GM19468 (cell line): ENCODE measurements around the gene ALX1.

ENCODE experiments used
- ATAC-seq: cut with Tn5 transposase; IDR thresholded peaks from one replicate; pipeline ENCODE4 v1.9.1; 2021; ENCODE audit warnings: mild to moderate bottlenecking, moderate library complexity, moderate number of reproducible peaks; ENCODE audit not compliant: unreplicated experiment; ENCODE audit errors: extremely low read depth

The ALX1 gene

DNA sequence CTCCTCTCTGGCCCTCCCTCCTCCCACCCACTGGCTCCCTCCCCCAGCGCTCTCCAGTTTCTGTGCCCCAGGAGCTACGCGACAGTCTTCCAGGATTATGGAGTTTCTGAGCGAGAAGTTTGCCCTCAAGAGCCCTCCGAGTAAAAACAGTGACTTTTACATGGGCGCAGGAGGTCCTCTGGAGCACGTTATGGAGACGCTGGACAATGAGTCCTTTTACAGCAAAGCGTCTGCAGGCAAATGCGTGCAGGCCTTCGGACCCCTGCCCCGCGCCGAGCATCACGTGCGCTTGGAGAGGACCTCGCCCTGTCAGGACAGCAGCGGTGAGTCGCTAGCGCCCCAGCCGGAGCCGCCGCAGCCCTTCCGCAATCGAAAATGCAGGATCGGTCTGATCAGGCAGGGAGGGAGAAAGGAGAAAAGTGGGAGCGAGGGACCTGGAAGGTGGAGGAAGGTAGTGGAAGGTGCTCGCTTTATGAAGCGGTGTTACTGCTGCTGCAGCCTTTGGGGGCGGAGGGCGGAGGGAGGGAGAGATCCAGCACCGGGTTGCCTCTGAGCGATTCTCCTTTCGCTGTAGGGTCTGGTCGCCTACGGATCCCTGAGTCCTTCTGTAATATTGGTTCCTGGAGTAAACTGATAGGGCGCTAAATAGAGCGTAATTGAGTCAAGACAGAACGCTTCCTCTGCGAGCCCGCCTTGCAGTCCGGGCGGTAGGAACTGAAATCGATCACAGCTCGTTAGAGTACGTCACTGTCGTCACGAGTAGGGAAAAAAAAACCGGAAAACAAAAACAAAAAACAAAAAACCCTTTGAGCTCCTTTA, at the start of gene ALX1:
TSS of gene ALX1 (plus strand) at position 56 of the 819 bp plus-strand sequence. CDS start at position 98, 42 bp downstream.
- no peak for ATAC-seq

- no peak for ATAC-seq
Observed at GRCh38 chr12:85237327-85237726, 42.7 kb upstream of the ALX1 start.

DNA sequence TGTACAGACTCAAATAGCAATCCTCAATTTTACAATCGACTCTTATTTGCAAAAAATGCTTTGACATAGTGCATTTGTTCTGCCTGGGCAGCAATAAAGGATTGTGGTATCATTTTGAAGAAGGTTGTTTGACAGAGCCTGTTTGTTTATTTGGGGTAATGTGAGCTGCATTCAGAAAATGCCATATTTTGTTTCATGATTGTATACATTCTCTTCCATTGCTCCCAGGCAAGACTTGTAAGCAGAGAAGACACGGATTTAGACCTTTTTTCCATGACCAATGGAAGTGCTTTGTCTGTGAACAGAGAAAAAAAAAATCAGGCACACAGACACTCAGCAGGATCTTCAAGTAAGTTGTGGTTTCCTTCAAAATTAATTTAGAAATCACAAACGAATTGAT, 35.5 kb upstream of the ALX1 start:
- ATAC-seq = no peak

DNA sequence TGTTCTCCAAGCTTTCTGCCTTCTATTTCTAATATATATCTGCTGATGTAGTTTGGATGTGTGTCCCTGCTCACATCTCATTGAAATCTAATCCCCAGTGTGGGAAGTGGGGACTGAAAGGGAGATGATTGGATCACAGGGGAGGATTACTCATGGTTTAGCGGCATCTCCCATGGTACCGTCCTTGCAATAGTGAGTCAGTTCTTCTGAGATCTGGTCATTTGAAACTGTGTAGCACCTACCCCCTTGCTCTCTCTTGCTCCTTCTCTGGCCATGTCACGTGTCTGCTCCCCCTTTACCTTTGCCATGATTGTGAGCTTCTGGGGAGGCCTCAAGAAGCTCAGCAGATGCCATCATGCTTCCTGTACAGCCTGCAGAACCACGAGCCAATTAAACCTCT, 26.2 kb upstream of the ALX1 start:
- no peak for ATAC-seq

- no peak for ATAC-seq
Observed at GRCh38 chr12:85257671-85258070, 22.3 kb upstream of the ALX1 start.

GRCh38 chr12:85260447-85260846, 19.6 kb upstream of the ALX1 start:
- ATAC-seq = no peak

DNA sequence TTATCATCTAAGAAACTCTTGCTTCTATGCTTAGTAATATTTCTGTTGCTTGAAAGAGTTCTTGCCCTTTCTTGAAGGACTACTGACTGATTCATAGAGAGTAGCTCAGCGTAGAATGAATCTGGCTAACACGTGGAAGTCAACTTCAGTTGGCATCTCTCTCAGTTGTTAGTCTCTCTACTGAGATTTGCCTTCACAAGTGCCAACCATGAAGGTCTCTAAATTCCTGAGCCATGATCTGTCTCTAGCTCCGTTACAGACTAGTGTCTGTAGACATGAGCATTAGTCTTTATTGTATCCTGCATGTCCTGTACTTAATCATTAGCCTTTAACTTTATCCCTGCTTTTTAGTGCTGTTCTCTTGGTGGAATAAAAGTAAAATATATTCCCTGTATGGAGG, 19.1 kb upstream of the ALX1 start:
- ATAC-seq = no peak

- no peak for ATAC-seq
Observed at GRCh38 chr12:85266356-85266755, 13.7 kb upstream of the ALX1 start.

DNA sequence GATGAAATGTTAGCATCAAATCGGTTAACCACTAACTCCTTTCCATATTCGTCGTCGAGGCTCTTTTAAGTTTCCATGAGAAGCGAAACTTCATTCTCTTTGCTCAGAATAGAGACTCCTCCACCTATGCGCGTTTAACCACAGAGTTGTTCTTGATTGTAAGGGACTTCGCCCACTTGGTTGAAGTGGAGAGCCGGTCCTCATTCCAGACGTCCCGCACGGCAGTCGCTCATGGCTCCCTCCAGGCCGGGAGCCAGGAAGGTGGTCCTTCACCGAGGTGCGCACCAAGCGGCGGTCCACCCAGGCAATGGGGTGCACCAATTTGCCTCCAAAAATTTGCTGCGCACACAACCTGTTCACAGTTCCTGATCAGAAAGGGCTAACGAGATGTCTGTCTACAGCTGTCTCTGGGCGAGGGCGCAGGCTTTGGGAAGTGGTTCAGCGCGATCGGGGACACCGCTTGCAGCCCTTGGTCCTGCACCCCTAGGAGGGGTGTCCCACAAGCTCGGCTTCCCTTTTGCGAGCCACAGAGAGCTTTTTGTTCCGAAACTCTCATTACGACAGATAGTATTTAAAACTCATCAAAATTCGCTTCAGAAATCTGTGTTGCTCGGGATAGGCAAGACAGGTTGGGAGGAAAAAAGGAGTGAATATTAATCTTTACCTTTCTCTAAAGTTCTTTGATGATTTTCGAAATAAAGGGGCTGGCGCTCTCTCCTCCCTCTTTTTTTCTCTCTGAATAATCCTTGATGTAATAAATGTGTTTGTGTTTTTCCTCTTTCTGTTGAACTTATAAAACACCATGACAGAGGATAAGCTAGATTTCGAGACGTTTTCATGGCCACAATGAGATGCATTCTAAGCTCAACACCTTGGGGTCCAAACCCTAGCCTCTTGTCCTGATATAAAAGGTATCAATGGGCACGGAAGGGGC, 6.4 kb upstream of the ALX1 start:
- peak; percentile 31 for ATAC-seq

DNA sequence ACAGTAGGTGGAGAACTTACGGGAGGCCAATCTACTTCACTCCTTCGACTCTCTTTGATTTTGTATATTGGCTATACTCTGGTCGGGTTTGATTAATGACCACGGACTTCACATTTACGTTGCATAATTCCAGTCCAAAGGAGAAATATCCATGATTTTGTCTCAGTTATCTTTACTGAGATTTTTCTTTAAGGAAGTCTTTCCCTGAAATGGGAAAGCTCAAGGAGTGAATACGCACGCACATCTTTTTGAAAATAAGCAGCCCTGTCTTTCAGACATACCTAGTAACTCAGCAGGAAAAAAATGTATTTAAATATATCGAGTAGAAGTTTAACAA, 5.7 kb upstream of the ALX1 start:
- no peak for ATAC-seq

- no peak for ATAC-seq
Observed at GRCh38 chr12:85275374-85275773, 4.6 kb upstream of the ALX1 start.

GRCh38 chr12:85277191-85277590, 2.8 kb upstream of the ALX1 start:
- ATAC-seq = no peak

DNA sequence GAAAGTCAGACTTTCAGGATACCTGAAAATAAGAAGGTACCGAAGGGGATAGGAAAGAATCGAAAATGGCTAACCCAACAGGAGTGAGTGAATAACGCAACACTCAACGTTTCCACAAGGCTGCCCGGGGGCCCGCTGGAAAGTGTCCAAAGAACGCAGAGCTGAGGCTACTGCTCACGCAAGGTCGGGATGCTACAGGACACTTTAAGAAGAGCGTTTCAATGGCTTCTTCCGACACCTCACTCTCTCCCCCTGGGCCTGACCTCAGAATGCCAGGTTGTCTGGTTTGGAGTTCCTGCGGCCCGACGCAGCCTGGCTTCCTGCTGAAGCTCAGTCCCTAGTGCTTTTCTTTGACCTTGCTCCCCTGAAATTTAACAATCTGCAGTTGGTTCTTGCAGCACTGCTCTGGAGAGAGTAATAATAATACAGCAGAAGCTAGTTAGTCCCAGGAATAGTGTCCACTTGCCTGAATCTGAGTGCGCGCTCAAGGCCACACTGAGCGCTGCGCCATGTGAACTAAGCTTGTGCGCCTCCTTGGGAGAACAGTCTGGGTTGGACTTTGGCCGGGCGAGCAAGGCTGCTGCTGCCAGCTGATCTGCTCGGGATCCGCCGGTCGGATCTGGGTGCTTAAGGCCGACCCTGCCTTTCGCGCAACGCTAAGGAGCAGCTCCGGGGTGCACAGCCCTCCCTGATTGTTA, 2.0 kb upstream of the ALX1 start:
- no peak for ATAC-seq

DNA sequence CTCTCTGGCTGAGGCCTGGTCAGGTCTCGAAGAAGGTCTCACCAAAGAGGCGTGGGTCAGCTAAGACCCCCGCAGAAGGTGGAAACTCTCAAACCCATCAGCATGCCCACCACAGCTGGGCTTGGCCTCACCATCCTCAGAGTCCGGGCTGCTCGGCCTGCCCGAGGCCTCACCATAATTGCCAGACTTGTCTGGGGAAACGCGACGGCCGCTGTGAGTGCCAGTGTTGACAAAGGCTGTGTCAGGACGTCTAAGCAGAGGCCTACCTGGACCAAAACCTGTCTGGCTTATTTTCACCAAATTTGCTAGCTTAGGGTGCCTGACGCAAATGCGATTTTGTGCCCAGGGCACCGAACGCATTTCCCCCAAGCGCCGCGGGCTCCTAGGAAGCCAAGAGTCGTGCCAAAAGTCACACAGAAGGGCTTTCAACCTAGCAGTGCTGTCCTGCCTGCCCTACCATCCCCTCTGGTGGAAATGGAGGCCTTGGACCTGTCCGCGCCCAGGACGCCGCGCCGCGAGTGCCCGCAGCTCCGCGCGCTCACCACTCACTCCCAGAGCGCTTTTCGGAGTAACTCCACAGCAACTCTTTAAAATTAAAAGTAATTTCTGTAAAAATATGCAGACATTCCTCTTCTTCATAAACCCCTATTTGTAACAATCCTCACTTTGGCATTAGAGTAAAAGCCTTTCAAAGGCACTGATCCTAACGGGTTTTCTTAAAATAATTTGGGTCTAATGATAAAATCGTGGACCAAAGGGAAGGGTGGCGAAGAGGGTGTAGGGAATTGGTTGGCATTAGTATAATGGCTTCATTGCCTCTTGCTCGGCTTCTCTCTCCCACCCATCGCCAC, 1.2 kb upstream of the ALX1 start:
- no peak for ATAC-seq

- no peak for ATAC-seq
Observed at GRCh38 chr12:85279449-85280164, 413 bp upstream of the ALX1 start.

- no peak for ATAC-seq
Observed at GRCh38 chr12:85280984-85281630, 1.1 kb downstream of the ALX1 start.

- ATAC-seq = no peak
Observed at GRCh38 chr12:85281636-85282312, 1.8 kb downstream of the ALX1 start.

DNA sequence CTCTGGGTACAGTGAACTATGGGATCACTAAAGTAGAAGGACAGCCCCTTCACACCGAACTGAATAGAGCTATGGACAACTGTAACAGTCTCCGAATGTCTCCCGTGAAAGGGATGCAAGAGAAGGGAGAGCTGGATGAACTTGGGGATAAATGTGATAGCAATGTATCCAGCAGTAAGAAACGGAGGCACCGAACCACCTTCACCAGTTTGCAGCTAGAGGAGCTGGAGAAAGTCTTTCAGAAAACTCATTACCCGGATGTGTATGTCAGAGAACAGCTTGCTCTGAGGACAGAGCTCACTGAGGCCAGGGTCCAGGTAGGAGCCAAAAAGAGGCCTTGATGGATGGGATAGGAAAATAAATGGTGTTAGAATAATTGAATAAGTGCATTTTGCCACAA, 3.5 kb downstream of the ALX1 start:
- ATAC-seq = no peak
